ENCODE data around the gene STRAP. TPM values are rescaled to one million over a fixed set of nuclear protein-coding genes. Genes with fewer than 3 reads are reported as not detected.
"Not testable (repeated sequence)": the region's sequence is repeated elsewhere in the genome, so short reads cannot be mapped to it uniquely, and the experiment has no call there.

The STRAP gene
- total and polyA plus RNA-seq, 2 donors (not counting 1 experiment from before 2014, with no cell fraction given), result 44.4 to 49.0 TPM

DNA sequence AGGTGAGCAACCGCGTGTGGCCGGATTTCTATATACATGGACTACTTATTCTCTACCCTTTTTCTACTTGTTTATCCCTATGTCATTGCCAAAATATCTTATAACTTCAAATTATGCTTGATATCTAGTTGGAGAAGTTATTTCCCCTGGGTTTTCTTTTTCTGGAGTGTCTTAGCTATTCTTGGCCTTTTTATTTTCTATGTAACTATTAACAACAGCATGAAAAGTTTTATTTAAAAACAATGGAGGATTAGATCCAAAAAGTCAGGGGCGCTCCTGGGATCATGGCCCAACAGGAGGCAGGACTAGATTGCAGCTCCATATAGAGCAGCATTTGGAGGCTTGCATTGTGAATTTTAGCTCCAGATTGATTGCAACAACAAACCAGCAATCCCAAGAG is 8.6 kb upstream of the STRAP start:
- POLR2A ChIA-PET, result no interaction called here
- Histone ChIP-seq H3K9ac (ENCODE audit: low read length) (no peak overlapping the region), H3K4me1 (ENCODE audit: control insufficient read depth in 2 of 2, insufficient read depth in 2 of 2, low read length in 2 of 2) (no peaks in the 10 kb centered on the region), H3K4me3 (ENCODE audit: control extremely low read depth in 1 of 5, extremely low read depth in 1 of 5, insufficient read depth in 1 of 5, low read depth in 2 of 5, low read length in 4 of 5) (no peak overlapping the region), H2AFZ (ENCODE audit: insufficient read depth, low read depth, low read length, poor library complexity, severe bottlenecking) (no peak overlapping the region), H3K9me3 (ENCODE audit: control extremely low read depth in 1 of 3, control insufficient read depth in 2 of 3, insufficient read depth in 1 of 3, low read length in 2 of 3) (peaks cover 0 to 8% (median 0%) of the 10 kb centered on the region in 3 donors), H3K79me2 (ENCODE audit: control insufficient read depth, insufficient read depth, low read length) (no peaks in the 10 kb centered on the region), H3K27ac (ENCODE audit: low read length in 2 of 2) (no peak overlapping the region), H3K36me3 (replicated peaks in 1 of 2; ENCODE audit: control extremely low read depth in 1 of 2, control insufficient read depth in 1 of 2, extremely low read depth in 1 of 2, insufficient read depth in 2 of 2, low read length in 1 of 2) (no peaks in the 10 kb centered on the region), H3K27me3 (replicated peaks in 1 of 4; ENCODE audit: control extremely low read depth in 1 of 4, control insufficient read depth in 3 of 4, insufficient read depth in 4 of 4, low read length in 3 of 4) (no peaks in the 10 kb centered on the region), H4K20me1 (ENCODE audit: control insufficient read depth, insufficient read depth, low read length, poor library complexity, severe bottlenecking) (no peaks in the 10 kb centered on the region), H3K4me2 (replicated peaks; ENCODE audit: low read depth, low read length, poor library complexity, severe bottlenecking) (no peak overlapping the region)
- no peaks in the 10 kb centered on the region for H3K9me3 Mint-ChIP-seq (ENCODE audit: insufficient read depth)
- TF ChIP-seq, protein P1, sequence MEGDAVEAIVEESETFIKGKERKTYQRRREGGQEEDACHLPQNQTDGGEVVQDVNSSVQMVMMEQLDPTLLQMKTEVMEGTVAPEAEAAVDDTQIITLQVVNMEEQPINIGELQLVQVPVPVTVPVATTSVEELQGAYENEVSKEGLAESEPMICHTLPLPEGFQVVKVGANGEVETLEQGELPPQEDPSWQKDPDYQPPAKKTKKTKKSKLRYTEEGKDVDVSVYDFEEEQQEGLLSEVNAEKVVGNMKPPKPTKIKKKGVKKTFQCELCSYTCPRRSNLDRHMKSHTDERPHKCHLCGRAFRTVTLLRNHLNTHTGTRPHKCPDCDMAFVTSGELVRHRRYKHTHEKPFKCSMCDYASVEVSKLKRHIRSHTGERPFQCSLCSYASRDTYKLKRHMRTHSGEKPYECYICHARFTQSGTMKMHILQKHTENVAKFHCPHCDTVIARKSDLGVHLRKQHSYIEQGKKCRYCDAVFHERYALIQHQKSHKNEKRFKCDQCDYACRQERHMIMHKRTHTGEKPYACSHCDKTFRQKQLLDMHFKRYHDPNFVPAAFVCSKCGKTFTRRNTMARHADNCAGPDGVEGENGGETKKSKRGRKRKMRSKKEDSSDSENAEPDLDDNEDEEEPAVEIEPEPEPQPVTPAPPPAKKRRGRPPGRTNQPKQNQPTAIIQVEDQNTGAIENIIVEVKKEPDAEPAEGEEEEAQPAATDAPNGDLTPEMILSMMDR (IDR thresholded peaks at IDR 0.05), result no peak
- TF ChIP-seq EZH2 (IDR thresholded peaks at IDR 0.05; ENCODE audit: borderline replicate concordance, insufficient read depth, low read depth, low read length, poor library complexity, severe bottlenecking), result no peak
- CTCF ChIA-PET, result interaction anchor here (0.6 to 1.4 kb wide), 3 partner anchors 26 to 289 kb away, joined by 3 read pairs; no protein-coding TSS in a partner anchor
- H3K27me3 Mint-ChIP-seq, result no peaks in the 10 kb centered on the region
- 100% methylated on average over 3 of the region's 4 CpGs for WGBS (ENCODE audit: insufficient coverage)
- intact Hi-C loops (cut with micrococcal nuclease), result no loop called here
- H3K27ac Mint-ChIP-seq, result no peak overlapping the region
- no peak overlapping the region for H3K4me3 Mint-ChIP-seq
- peaks cover 7% of the 10 kb centered on the region for H3K4me1 Mint-ChIP-seq
- DNase-seq, result no peak
- no peak for ATAC-seq (ENCODE audit: low read depth)

DNA sequence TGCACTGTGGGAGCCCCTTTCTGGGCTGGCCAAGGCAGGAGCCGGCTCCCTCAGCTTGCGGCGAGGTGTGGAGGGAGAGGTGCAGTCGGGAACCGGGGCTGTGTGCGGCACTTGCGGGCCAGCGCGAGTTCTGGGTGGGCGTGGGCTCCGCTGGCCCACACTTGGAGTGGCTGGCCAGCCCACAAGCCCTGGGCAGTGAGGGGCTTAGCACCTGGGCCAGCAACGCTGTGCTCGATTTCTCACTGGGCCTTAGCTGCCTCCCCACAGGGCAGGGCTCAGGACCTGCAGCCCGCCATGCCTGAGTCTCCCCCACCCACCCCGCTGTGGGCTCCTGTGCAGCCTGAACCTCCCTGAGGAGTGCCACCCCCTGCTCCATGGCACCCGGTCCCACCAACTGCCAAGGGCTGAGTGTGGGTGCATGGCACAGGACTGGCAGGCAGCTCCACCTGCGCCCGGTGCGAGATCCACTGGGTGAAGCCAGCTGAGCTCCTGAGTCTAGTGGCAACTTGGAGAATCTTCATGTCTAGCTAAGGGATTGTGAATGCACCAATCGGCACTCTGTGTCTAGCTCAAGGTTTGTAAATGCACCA is 7.5 kb upstream of the STRAP start:
- H3K9me3 Mint-ChIP-seq (ENCODE audit: insufficient read depth); ATAC-seq (ENCODE audit: low read depth); H3K36me3 ChIP-seq (replicated peaks in 1 of 2; ENCODE audit: control extremely low read depth in 1 of 2, control insufficient read depth in 1 of 2, extremely low read depth in 1 of 2, insufficient read depth in 2 of 2, low read length in 1 of 2); H3K4me3 Mint-ChIP-seq; H3K27me3 ChIP-seq (replicated peaks in 1 of 4; ENCODE audit: control extremely low read depth in 1 of 4, control insufficient read depth in 3 of 4, insufficient read depth in 4 of 4, low read length in 3 of 4); H4K20me1 ChIP-seq (ENCODE audit: control insufficient read depth, insufficient read depth, low read length, poor library complexity, severe bottlenecking); POLR2A ChIA-PET; H3K4me2 ChIP-seq (replicated peaks; ENCODE audit: low read depth, low read length, poor library complexity, severe bottlenecking); CTCF ChIA-PET; H3K4me3 ChIP-seq (ENCODE audit: control extremely low read depth in 1 of 5, extremely low read depth in 1 of 5, insufficient read depth in 1 of 5, low read depth in 2 of 5, low read length in 4 of 5); H3K4me1 Mint-ChIP-seq; H3K27ac ChIP-seq (ENCODE audit: low read length in 2 of 2); H3K9ac ChIP-seq (ENCODE audit: low read length); intact Hi-C loops (cut with micrococcal nuclease); H3K79me2 ChIP-seq (ENCODE audit: control insufficient read depth, insufficient read depth, low read length); DNase-seq; H3K9me3 ChIP-seq (ENCODE audit: control extremely low read depth in 1 of 3, control insufficient read depth in 2 of 3, insufficient read depth in 1 of 3, low read length in 2 of 3); H3K4me1 ChIP-seq (ENCODE audit: control insufficient read depth in 2 of 2, insufficient read depth in 2 of 2, low read length in 2 of 2); H3K27me3 Mint-ChIP-seq; H3K27ac Mint-ChIP-seq; H2AFZ ChIP-seq (ENCODE audit: insufficient read depth, low read depth, low read length, poor library complexity, severe bottlenecking): not testable (repeated sequence)
- 98% methylated on average over 19 of the region's 20 CpGs for WGBS (ENCODE audit: insufficient coverage)

All from B cell (primary cell).